SH-SY5Y (cell line): ENCODE measurements around the gene MPDZ.

ENCODE experiments used
- GATA2 ChIP-seq: IDR thresholded peaks from 2 replicates; pipeline ENCODE4 v1.6.1; 2011; ENCODE audit warnings: mild to moderate bottlenecking, low read depth, low read length
- GATA3 ChIP-seq: IDR thresholded peaks from 2 replicates; pipeline ENCODE4 v1.6.1; 2011; ENCODE audit warnings: low read depth, mild to moderate bottlenecking, low read length, moderate library complexity

DNA sequence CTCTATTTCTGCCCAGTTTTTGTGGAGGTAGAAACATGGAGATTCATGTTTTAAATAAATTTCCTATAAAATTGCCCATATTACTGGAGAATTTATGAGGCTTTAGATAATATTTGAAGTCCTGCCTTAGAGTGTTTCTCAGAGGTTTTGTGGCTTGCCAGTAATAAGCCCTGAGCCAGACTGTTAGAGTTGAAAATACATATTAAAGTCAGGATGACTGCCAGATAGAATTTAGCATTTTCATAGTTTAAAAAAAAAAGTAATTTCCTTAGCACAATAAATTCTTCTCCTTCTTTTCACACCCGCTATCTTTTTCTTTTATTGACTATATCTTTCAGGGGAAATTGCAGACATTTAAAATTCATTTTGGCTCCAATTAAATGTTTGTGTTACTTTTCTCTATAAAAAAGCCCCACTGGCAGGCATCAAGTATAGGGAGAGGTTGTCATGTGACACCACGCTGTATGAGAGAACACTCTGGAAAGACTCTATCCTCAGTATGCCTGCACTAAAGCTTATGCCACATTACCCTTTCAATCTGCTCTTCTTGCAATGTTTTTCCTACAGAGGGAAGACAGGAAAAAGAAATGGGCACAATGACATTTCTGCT lies 135.2 kb downstream of the MPDZ start:
- TF ChIP-seq GATA2 (no peak), GATA3 (no peak)
